ENCODE results near the gene C3orf80. TPM values are rescaled to one million over a fixed set of nuclear protein-coding genes. Genes with fewer than 3 reads are reported as not detected.

Gene C3orf80
- total and polyA plus RNA-seq, 10 of the 15 experiments (the other 5 are each of a cell fraction or from before 2014, with no cell fraction given), result 0.02 to 0.04 TPM; not detected in 8

- no peaks in the 10 kb centered on the region for H4K20me1 ChIP-seq (ENCODE audit: control insufficient read depth, insufficient read depth)
- SMC1A ChIA-PET (ENCODE audit: uncharacterized antibody, unreplicated experiment), result interaction anchor here (0.6 kb wide), 1 partner anchor 239 kb away, joined by 3 read pairs; no protein-coding TSS in a partner anchor
Measured at GRCh38 chr3:160196511-160197104, 28.6 kb upstream of the C3orf80 start.

GRCh38 chr3:160199108-160199507, 26.1 kb upstream of the C3orf80 start:
- Histone ChIP-seq H3K4me3 (no peak overlapping the region), H3K4me2 (ENCODE audit: control insufficient read depth, insufficient read depth) (no peak overlapping the region), H4K20me1 (ENCODE audit: control insufficient read depth, insufficient read depth) (no peaks in the 10 kb centered on the region), H3K9ac (ENCODE audit: control insufficient read depth, insufficient read depth, low read length) (no peak overlapping the region), H3K27ac (ENCODE audit: control insufficient read depth, insufficient read depth) (no peak overlapping the region), H3K79me2 (ENCODE audit: control insufficient read depth, insufficient read depth, low read length) (no peaks in the 10 kb centered on the region), H3K9me3 (replicated peaks; ENCODE audit: control insufficient read depth, insufficient read depth, low read length) (no peaks in the 10 kb centered on the region; the same call in 2 of the 3 replicates), H3K36me3 (ENCODE audit: control insufficient read depth in 2 of 2, insufficient read depth in 2 of 2, low read length in 1 of 2) (no peaks in the 10 kb centered on the region), H2AFZ (ENCODE audit: control insufficient read depth, low read depth, low read length) (no peak overlapping the region), H3K27me3 (replicated peaks in 1 of 2; ENCODE audit: control insufficient read depth in 2 of 2, insufficient read depth in 2 of 2, low read length in 1 of 2) (no peaks in the 10 kb centered on the region), H3K4me1 (ENCODE audit: control insufficient read depth, insufficient read depth, low read length) (no peaks in the 10 kb centered on the region)
- ATAC-seq (no peak), DNase-seq (ENCODE audit: low read depth, low spot score) (no peak), FAIRE-seq (no peak)
- 65% methylated on average over 3 of the region's 3 CpGs for WGBS (ENCODE audit: insufficient coverage, insufficient replicate concordance, low lambda C conversion rate, missing lambda C conversion rate)
- ChIA-PET RAD21 (ENCODE audit: unreplicated experiment) (no interaction called here), CTCF (no interaction called here), SMC1A (ENCODE audit: uncharacterized antibody, unreplicated experiment) (interaction anchor here (1.2 kb wide), 1 partner anchor 146 kb away, joined by 3 read pairs; no protein-coding TSS in a partner anchor), POLR2A (no interaction called here)
- no TSS peak for BruUV-seq (replicated peaks)
- intact Hi-C loops (cut with micrococcal nuclease; ENCODE audit: unreplicated experiment), result no loop called here
- in situ Hi-C loops (cut with MboI), result no loop called here
- TF ChIP-seq NR2C1 (IDR thresholded peaks at IDR 0.05) (no peak), NR2C2 (IDR thresholded peaks at IDR 0.05; ENCODE audit: borderline replicate concordance, control insufficient read depth, insufficient read length, low read depth) (no peak), KAT2A (conservative IDR thresholded peaks at IDR 0.05; ENCODE audit: control insufficient read depth, low read depth, low read length) (no peak), NRF1 (conservative IDR thresholded peaks at IDR 0.05; ENCODE audit: low read depth, low read length) (no peak), MEF2B (IDR thresholded peaks at IDR 0.05; ENCODE audit: partially characterized antibody, poor library complexity, severe bottlenecking) (no peak), BCL3 (IDR thresholded peaks at IDR 0.05; ENCODE audit: borderline replicate concordance, insufficient read depth, low read depth, low read length, poor library complexity, severe bottlenecking) (no peak), PKNOX1 (IDR thresholded peaks at IDR 0.05) (no peak)
- TF ChIP-seq, protein P1, sequence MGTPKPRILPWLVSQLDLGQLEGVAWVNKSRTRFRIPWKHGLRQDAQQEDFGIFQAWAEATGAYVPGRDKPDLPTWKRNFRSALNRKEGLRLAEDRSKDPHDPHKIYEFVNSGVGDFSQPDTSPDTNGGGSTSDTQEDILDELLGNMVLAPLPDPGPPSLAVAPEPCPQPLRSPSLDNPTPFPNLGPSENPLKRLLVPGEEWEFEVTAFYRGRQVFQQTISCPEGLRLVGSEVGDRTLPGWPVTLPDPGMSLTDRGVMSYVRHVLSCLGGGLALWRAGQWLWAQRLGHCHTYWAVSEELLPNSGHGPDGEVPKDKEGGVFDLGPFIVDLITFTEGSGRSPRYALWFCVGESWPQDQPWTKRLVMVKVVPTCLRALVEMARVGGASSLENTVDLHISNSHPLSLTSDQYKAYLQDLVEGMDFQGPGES (IDR thresholded peaks at IDR 0.05), result no peak
- TF ChIP-seq, protein P2, sequence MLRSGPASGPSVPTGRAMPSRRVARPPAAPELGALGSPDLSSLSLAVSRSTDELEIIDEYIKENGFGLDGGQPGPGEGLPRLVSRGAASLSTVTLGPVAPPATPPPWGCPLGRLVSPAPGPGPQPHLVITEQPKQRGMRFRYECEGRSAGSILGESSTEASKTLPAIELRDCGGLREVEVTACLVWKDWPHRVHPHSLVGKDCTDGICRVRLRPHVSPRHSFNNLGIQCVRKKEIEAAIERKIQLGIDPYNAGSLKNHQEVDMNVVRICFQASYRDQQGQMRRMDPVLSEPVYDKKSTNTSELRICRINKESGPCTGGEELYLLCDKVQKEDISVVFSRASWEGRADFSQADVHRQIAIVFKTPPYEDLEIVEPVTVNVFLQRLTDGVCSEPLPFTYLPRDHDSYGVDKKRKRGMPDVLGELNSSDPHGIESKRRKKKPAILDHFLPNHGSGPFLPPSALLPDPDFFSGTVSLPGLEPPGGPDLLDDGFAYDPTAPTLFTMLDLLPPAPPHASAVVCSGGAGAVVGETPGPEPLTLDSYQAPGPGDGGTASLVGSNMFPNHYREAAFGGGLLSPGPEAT (IDR thresholded peaks at IDR 0.05; ENCODE audit: low read depth), result no peak

More at GRCh38 chr3:160196511-160197104, 28.6 kb upstream of the C3orf80 start:
- H3K4me3 ChIP-seq, result no peak overlapping the region
- H3K27ac ChIP-seq (ENCODE audit: control insufficient read depth, insufficient read depth), result no peak overlapping the region
- TF ChIP-seq KLF5 (IDR thresholded peaks at IDR 0.05; ENCODE audit: partially characterized antibody), result no peak
- no peak for TF ChIP-seq NR2C1 (IDR thresholded peaks at IDR 0.05)
- 50% methylated on average over 9 of the region's 9 CpGs for whole genome bisulfite sequencing (ENCODE audit: insufficient coverage, insufficient replicate concordance, low lambda C conversion rate, missing lambda C conversion rate)
- in situ Hi-C loops (cut with MboI) (no loop called here), intact Hi-C loops (cut with micrococcal nuclease; ENCODE audit: unreplicated experiment) (no loop called here)
- ChIA-PET RAD21 (ENCODE audit: unreplicated experiment) (no interaction called here), CTCF (interaction anchor here (0.5 to 1.7 kb wide), 2 partner anchors 14 to 456 kb away, joined by 3 to 4 read pairs; no protein-coding TSS in a partner anchor), POLR2A (no interaction called here)
- DNase-seq (ENCODE audit: low read depth, low spot score) (no peak), ATAC-seq (no peak), FAIRE-seq (no peak)
- H3K79me2 ChIP-seq (ENCODE audit: control insufficient read depth, insufficient read depth, low read length), result no peaks in the 10 kb centered on the region
- BruUV-seq (replicated peaks), result no TSS peak
- H3K9me3 ChIP-seq (replicated peaks; ENCODE audit: control insufficient read depth, insufficient read depth, low read length), result no peaks in the 10 kb centered on the region
- no peak overlapping the region for H3K9ac ChIP-seq (ENCODE audit: control insufficient read depth, insufficient read depth, low read length)
- H3K36me3 ChIP-seq (ENCODE audit: control insufficient read depth in 2 of 2, insufficient read depth in 2 of 2, low read length in 1 of 2), result no peaks in the 10 kb centered on the region
- H3K27me3 ChIP-seq (replicated peaks in 1 of 2; ENCODE audit: control insufficient read depth in 2 of 2, insufficient read depth in 2 of 2, low read length in 1 of 2), result no peaks in the 10 kb centered on the region
- H2AFZ ChIP-seq (ENCODE audit: control insufficient read depth, low read depth, low read length), result no peak overlapping the region
- H3K4me2 ChIP-seq (ENCODE audit: control insufficient read depth, insufficient read depth), result no peak overlapping the region
- no peaks in the 10 kb centered on the region for H3K4me1 ChIP-seq (ENCODE audit: control insufficient read depth, insufficient read depth, low read length)

All from GM12878 (cell line).